ENCODE results near the gene KCNG4. TPM values are rescaled to one million over a fixed set of nuclear protein-coding genes. Genes with fewer than 3 reads are reported as not detected.
"Not testable (repeated sequence)": the region's sequence is repeated elsewhere in the genome, so short reads cannot be mapped to it uniquely, and the experiment has no call there.

The KCNG4 gene
- total RNA-seq, 2 experiments from 2014 or later = not detected

GRCh38 chr16:84207251-84207650, 32.6 kb downstream of the KCNG4 start:
- H3K27me3 Mint-ChIP-seq = no peaks in the 10 kb centered on the region
- ChIA-PET CTCF (interaction anchor here (1.8 kb wide), 1 partner anchor 20 kb away, joined by 7 read pairs; the partner anchor contains the start of gene TAF1C), POLR2A (no interaction called here)
- DNase-seq = no peak
- no peak overlapping the region for H3K4me3 Mint-ChIP-seq
- no peaks in the 10 kb centered on the region for H3K36me3 Mint-ChIP-seq (ENCODE audit: low read depth)
- no peaks in the 10 kb centered on the region for H3K4me1 Mint-ChIP-seq
- no peaks in the 10 kb centered on the region for H3K9me3 Mint-ChIP-seq
- no peak overlapping the region for H3K27ac Mint-ChIP-seq

- ChIA-PET POLR2A (no interaction called here), CTCF (no interaction called here)
- H3K4me3 Mint-ChIP-seq = no peak overlapping the region
- no peaks in the 10 kb centered on the region for H3K4me1 Mint-ChIP-seq
- no peak overlapping the region for H3K27ac Mint-ChIP-seq
- H3K36me3 Mint-ChIP-seq (ENCODE audit: low read depth) = no peaks in the 10 kb centered on the region
- no peak for DNase-seq
- no peaks in the 10 kb centered on the region for H3K27me3 Mint-ChIP-seq
- H3K9me3 Mint-ChIP-seq = no peaks in the 10 kb centered on the region
Measured at GRCh38 chr16:84205976-84206691, 33.7 kb downstream of the KCNG4 start.

- not testable (repeated sequence) for H3K4me3 Mint-ChIP-seq, H3K4me1 Mint-ChIP-seq
- CTCF ChIA-PET = interaction anchor here (1.6 kb wide), 1 partner anchor 16 kb away, joined by 4 read pairs; no protein-coding TSS in a partner anchor
Measured at GRCh38 chr16:84205123-84205522, 34.7 kb downstream of the KCNG4 start.

GRCh38 chr16:84204551-84204950, 35.3 kb downstream of the KCNG4 start:
- H3K27ac Mint-ChIP-seq; POLR2A ChIA-PET; H3K4me1 Mint-ChIP-seq; H3K36me3 Mint-ChIP-seq (ENCODE audit: low read depth); DNase-seq; H3K9me3 Mint-ChIP-seq; H3K4me3 Mint-ChIP-seq; H3K27me3 Mint-ChIP-seq: not testable (repeated sequence)
- CTCF ChIA-PET = interaction anchor here (1.6 kb wide), 1 partner anchor 17 kb away, joined by 4 read pairs; no protein-coding TSS in a partner anchor

More at GRCh38 chr16:84205123-84205522, 34.7 kb downstream of the KCNG4 start:
- H3K27ac Mint-ChIP-seq; DNase-seq; H3K9me3 Mint-ChIP-seq; H3K36me3 Mint-ChIP-seq (ENCODE audit: low read depth); H3K27me3 Mint-ChIP-seq; POLR2A ChIA-PET: not testable (repeated sequence)

GRCh38 chr16:84199861-84200260, 40.0 kb downstream of the KCNG4 start:
- ChIA-PET CTCF (interaction anchor here (2.6 kb wide), 1 partner anchor 13 kb away, joined by 12 read pairs; the partner anchor contains the start of gene TAF1C), POLR2A (no interaction called here)
- Mint-ChIP-seq H3K36me3 (ENCODE audit: low read depth) (no peaks in the 10 kb centered on the region), H3K27ac (no peak overlapping the region), H3K4me3 (no peak overlapping the region), H3K27me3 (no peaks in the 10 kb centered on the region), H3K9me3 (no peaks in the 10 kb centered on the region), H3K4me1 (peaks cover under 1% of the 10 kb centered on the region)
- no peak for DNase-seq

- Mint-ChIP-seq H3K27me3 (no peaks in the 10 kb centered on the region), H3K4me3 (no peak overlapping the region), H3K9me3 (no peaks in the 10 kb centered on the region), H3K36me3 (ENCODE audit: low read depth) (no peaks in the 10 kb centered on the region), H3K4me1 (peaks cover 8% of the 10 kb centered on the region), H3K27ac (no peak overlapping the region)
- ChIA-PET POLR2A (no interaction called here), CTCF (interaction anchor here (0.9 to 2.6 kb wide), 2 partner anchors 12 to 19 kb away, joined by 3 to 12 read pairs; partner anchors contain the start of gene TAF1C)
- no peak for DNase-seq
Measured at GRCh38 chr16:84199097-84199496, 40.7 kb downstream of the KCNG4 start.

DNA sequence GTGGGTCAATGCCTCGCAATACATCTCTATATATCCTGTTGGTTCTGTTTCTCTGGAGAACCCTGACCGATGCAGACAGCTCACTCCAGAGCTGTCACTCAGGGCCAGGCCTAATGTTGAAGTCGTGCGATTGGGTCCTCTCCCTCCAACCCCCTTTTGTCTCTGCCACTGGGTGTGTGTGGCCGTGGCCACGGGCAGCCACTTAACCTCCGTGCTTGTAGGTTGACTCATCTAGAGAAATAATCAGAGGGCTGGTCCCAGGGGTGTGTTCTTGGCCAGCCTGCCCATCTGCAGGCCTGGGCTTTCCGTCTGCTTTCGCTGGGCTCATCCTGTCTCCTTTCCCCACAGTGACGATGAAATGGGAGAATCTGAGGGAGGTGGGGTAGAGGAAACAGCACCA, 41.4 kb downstream of the KCNG4 start:
- no peak for DNase-seq
- ChIA-PET POLR2A (no interaction called here), CTCF (interaction anchor here (0.9 to 2.6 kb wide), 2 partner anchors 11 to 18 kb away, joined by 3 to 12 read pairs; partner anchors contain the start of gene TAF1C)
- Mint-ChIP-seq H3K36me3 (ENCODE audit: low read depth) (no peaks in the 10 kb centered on the region), H3K4me1 (peaks cover 15% of the 10 kb centered on the region), H3K27me3 (no peaks in the 10 kb centered on the region), H3K4me3 (no peak overlapping the region), H3K9me3 (no peaks in the 10 kb centered on the region), H3K27ac (no peak overlapping the region)

GRCh38 chr16:84197466-84198128, 42.2 kb downstream of the KCNG4 start:
- Mint-ChIP-seq H3K36me3 (ENCODE audit: low read depth) (no peaks in the 10 kb centered on the region), H3K4me1 (peaks cover 21% of the 10 kb centered on the region), H3K27ac (no peak overlapping the region), H3K4me3 (no peak overlapping the region), H3K27me3 (no peaks in the 10 kb centered on the region), H3K9me3 (no peaks in the 10 kb centered on the region)
- POLR2A ChIA-PET = no interaction called here
- DNase-seq = no peak
- CTCF ChIA-PET = interaction anchor here (3.8 kb wide), 1 partner anchor 11 kb away, joined by 16 read pairs; the partner anchor contains the start of gene TAF1C

DNA sequence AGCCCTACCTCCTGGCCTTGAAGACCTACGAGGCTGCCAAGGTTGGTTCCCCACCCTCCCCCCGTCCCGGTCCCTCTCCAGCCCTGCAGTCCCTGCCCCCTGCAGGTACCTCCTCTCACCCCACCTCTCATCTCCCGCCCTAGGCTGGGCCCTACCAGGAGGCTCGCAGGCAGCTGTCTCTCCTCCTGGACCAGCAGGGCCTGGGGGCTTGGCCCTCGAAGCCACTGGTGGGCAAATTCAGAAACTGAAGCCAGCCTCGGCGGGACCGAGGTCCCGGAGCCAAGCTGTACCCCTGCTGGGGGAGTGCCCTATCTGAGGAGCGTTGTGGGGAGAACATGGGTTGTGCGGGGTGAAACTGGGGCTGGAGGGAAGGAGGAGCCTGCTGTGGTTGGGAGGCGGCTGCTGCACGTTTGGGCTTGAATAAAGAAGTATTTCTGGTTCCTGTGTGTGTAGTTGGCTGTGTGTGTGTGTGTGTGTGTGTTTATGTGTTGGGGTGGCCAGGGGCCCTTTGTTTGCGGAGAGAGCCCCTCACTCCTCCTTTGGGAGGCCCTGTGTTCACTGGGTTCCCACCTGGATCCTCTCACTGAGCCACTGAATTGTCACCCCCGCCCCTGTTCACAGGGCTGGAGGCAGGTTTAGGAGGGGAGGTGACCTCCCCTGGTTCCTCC, 43.0 kb downstream of the KCNG4 start:
- Mint-ChIP-seq H3K9me3 (no peaks in the 10 kb centered on the region), H3K27ac (peak overlapping the region; percentile 61), H3K4me3 (no peak overlapping the region), H3K4me1 (peaks cover 21% of the 10 kb centered on the region), H3K36me3 (ENCODE audit: low read depth) (no peaks in the 10 kb centered on the region), H3K27me3 (no peaks in the 10 kb centered on the region)
- ChIA-PET POLR2A (no interaction called here), CTCF (interaction anchor here (0.8 to 3.8 kb wide), 2 partner anchors 10 to 289 kb away, joined by 3 to 16 read pairs; partner anchors contain the start of gene TAF1C)
- no peak for DNase-seq

DNA sequence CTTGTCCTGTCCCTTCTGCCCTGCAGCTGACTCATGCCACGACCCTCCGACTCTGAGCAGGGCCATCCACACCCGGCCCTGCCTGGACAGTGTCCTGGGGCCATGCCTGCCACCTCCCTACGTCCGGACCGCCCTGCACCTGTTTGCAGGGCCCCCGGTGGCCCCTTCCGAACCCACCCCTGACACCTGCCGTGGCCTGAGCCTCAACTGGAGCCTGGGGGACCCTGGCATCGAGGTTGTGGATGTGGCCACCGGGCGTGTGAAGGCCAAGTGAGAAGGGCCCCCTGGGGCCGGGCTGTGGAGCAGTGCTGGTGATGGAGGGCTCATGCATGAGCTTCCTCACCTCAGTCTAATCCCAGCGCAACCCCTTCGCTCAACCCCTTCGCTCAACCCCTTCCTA, 43.7 kb downstream of the KCNG4 start:
- Mint-ChIP-seq H3K4me1 (peaks cover 21% of the 10 kb centered on the region), H3K4me3 (no peak overlapping the region), H3K27ac (no peak overlapping the region), H3K9me3 (no peaks in the 10 kb centered on the region), H3K36me3 (ENCODE audit: low read depth) (no peaks in the 10 kb centered on the region), H3K27me3 (no peaks in the 10 kb centered on the region)
- no peak for DNase-seq
- ChIA-PET CTCF (interaction anchor here (0.8 to 3.8 kb wide), 2 partner anchors 9 to 290 kb away, joined by 3 to 16 read pairs; partner anchors contain the start of gene TAF1C), POLR2A (no interaction called here)

DNA sequence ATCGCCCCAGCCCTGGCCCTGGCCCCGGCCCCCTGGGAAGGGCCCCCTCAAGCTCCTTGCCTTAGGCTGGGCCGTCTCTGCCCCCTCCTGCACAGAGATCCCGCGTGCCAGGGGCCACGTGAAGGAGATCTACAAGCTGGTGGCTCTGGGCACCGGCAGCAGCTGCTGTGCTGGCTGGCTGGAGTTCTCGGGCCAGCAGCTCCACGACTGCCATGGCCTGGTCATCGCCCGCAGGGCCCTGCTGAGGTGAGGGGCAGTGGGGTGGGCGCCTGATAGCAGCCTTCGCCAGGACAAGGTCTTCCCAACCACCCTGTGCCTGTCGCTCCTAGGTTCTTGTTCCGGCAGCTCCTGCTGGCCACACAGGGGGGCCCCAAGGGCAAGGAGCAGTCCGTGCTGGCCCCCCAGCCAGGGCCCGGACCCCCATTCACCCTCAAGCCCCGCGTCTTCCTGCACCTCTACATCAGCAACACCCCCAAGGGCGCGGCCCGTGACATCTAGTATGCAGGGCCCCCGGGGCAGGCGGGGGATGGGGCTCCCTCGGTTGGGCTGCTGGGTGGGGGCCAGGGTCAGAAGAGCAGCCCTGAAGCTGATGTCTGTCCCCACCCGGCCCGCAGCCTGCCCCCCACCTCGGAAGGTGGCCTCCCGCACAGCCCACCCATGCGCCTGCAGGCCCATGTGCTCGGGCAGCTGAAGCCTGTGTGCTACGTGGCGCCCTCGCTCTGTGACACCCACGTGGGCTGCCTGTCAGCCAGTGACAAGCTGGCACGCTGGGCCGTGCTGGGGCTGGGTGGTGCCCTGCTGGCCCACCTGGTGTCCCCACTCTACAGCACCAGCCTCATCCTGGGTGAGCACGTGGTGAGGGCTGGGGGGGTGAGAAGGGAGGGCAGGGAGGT, 44.4 kb downstream of the KCNG4 start:
- ChIA-PET POLR2A (no interaction called here), CTCF (interaction anchor here (1.5 to 3.8 kb wide), 2 partner anchors 9 to 79 kb away, joined by 3 to 16 read pairs; partner anchors contain the start of genes MBTPS1 and TAF1C)
- DNase-seq = no peak
- H3K27ac Mint-ChIP-seq = no peak overlapping the region
- H3K4me1 Mint-ChIP-seq = peaks cover 21% of the 10 kb centered on the region
- H3K4me3 Mint-ChIP-seq = no peak overlapping the region
- H3K9me3 Mint-ChIP-seq = no peaks in the 10 kb centered on the region
- H3K27me3 Mint-ChIP-seq = no peaks in the 10 kb centered on the region
- H3K36me3 Mint-ChIP-seq (ENCODE audit: low read depth) = no peaks in the 10 kb centered on the region
